Activated CD8-positive, alpha-beta memory T cell treated with anti-CD3 and anti-CD28 coated beads, Interleukin-2, amount 50 U/mL, for 4 hours (primary cell): Measurements from ENCODE around the gene TBC1D22A.
"Not testable (repeated sequence)": the region's sequence is repeated elsewhere in the genome, so short reads cannot be mapped to it uniquely, and the experiment has no call there.

Source experiments
- DNase-seq: peaks from one replicate; pipeline ENCODE4 v3.0.0-alpha.2; 2020

TBC1D22A gene

DNA sequence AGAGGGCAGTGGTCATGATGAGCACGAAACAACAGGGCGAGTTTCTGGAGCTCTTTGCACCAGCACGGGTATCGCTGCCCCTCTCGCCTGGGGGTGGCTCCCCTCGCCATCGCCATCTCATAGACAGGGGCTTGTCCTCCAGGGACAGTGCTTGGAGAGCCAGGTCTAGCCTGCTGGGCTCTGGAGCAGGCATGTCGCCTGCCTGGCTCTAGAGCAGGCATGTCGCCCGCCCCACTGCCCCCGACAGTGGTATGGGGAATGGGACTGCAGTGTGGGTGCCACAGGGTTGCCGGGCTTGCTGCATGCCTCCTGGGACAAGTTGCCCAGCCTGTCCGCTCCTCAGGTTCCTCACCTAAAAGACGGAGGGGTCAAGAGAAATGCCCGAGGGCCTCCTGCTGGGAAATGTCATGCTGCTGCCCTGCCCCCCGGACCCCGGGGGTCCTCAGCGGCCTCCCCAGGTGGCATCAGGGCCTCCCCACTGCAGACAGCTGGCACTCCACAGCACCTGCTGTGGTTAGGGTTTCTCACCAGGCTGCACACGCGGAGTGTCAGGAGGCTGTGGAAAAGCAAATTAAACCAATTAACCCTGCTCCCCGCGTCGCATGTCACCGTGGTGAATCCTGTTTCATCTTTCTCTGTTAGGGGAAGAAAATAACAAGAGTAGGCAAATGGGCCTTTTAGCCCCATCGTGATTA, 403.0 kb downstream of the TBC1D22A start:
- DNase-seq = no peak

DNA sequence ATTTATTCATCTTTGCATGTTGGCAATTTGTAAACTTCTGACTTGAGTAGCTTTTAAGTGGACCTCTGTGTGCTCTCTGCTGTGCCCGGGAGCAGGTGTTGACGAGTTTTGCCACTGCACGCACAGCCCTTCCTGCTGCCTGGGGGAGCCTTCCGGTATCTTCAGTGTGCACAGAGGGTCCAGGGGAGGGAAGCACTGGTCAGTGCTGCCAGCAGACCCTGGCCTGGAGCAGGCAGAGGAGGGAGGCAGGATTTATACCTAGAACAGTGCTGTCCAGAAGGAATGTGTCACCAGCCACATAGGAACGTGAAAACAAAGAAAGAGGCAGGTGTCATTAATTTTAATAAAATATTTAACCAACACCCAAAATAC, 403.6 kb downstream of the TBC1D22A start:
- no peak for DNase-seq

DNA sequence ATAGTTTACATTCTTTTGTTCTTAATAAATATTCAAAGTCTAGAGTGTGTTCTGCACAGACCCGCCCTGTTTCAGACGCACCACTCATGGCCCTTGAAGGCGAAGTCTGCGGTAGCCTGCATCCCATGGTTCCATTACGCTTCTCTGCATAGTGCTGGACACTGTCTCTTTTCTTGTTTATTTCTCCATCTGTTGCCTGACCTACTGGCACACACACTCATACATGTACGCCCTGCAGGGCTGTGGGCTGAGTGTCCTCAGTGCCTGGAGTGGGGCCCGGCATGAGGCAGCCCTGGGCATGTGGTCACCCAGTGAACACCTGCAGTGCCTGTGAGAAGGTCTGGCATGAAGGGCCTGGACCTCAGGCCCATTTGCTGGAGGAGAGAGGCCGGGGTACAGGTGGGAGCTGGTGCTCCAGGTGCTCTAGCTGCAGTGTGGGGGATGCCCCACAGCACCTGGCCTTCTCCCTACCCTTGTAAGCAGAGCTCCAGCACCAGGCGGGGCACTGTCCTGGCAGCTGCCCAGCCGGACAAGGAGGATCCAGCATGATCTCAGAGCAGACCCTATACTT, 404.1 kb downstream of the TBC1D22A start:
- DNase-seq = no peak

DNA sequence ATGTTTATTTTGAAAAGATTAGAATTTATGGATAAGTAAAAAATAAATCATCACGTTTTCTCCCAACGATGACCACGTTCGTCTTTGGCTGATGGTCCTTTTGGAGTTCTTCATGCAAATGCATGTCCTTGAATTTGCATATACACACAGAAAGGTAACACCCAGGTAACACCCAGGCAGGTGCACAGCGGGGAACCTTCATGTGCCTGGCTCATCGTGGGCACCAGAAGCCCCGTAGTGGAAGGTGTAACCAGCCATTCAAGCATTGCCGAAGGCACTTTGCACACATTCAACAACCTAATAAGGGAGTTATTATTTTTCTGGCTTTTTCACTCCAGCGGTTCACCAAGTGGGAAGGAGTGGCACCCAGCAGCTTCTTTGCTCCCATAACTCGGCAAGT, 404.6 kb downstream of the TBC1D22A start:
- DNase-seq = no peak

DNA sequence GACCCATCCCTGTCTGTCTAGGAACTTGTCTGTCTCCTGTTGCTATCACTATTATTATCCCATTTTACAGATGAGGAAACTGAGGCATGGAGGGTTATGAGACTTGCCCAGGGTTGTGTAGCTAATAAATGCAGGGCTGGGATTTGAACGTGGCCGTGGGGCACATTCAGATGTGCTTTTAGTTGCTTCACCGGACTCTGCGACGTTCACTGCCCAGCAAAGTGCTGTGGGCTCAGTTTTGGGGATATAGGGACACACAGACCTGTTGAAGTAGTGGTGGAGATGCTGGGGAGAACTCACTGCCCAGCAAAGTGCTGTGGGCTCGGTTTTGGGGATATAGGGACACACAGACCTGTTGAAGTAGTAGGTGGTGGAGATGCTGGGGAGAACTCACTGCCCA, 405.5 kb downstream of the TBC1D22A start:
- DNase-seq = not testable (repeated sequence)

DNA sequence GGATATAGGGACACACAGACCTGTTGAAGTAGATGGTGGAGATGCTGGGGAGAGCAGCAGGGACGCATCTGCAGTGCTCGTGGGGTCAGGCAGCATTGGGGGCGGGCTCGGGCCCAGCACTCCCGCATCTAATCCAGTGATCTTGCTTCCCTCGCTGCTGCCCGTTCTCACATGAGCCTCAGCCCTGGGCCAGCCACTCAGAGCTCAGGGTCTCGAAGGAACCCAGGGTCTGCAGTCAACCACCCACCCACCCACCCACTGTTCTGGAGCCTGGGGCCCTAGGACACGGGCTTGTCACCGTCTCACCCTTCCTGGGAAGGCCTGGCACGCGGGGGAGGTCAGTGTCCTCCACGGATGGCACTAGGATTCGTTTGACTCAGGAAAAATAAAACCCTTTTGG, 406.0 kb downstream of the TBC1D22A start:
- DNase-seq = peak; percentile 11

DNA sequence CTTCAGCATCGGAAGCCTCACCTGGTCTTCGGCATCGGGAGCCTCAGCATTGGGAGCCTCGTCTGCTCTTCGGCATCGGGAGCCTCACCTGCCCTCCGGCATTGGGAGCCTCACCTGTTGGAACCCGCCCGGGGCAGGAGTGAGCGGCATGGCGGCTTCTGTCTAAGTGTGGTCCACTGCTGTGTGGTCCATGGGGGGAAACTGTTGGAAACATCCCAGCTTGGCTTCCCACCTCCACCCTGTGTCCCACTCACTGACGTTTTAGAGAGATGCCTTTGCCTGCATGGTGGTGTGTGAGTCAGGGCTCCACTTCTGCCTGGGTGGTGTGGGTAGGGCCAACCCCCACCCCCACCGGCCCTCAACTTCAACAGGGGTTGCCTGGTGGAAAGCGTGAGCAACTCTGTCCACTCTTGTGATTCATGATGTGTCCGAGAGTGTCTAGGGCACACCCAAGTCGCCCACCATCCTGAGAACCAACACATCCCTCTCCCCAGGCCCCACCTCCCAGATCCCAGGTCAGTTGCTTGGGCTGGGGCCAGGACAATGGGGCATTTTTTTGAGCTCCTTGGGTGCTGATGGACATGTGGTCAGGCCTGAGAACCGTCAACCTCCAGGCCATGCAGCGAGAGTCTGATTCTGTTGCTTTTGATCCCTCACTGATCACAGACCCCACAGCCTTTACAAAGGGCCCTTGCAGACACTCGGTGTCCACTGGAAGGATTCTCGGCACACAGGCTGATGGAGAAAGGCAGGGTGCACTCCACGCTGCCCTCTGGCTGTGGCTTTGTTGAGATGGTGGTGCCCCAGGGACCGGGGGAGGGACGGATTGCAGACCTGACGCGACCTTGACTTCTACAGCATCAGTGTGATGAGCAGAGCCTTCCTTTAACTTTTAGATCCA, 406.7 kb downstream of the TBC1D22A start:
- peak; percentile 12 for DNase-seq

DNA sequence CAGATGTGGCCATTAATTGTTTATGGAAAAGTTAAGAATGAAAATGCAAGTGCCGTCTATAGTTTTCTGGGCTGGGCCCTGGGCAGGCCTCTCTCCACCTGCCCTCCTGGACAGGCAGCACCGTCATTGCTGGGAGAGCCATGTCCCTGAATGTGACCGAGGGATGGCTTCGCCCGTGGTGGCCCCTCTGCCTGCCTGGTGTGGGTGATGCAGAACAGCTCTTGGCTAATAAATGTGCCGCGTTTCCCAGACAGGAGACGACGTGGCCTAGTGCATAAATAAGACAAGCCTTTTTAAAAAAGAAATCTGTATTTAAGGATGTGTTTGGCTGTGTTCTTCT, 407.3 kb downstream of the TBC1D22A start:
- no peak for DNase-seq

DNA sequence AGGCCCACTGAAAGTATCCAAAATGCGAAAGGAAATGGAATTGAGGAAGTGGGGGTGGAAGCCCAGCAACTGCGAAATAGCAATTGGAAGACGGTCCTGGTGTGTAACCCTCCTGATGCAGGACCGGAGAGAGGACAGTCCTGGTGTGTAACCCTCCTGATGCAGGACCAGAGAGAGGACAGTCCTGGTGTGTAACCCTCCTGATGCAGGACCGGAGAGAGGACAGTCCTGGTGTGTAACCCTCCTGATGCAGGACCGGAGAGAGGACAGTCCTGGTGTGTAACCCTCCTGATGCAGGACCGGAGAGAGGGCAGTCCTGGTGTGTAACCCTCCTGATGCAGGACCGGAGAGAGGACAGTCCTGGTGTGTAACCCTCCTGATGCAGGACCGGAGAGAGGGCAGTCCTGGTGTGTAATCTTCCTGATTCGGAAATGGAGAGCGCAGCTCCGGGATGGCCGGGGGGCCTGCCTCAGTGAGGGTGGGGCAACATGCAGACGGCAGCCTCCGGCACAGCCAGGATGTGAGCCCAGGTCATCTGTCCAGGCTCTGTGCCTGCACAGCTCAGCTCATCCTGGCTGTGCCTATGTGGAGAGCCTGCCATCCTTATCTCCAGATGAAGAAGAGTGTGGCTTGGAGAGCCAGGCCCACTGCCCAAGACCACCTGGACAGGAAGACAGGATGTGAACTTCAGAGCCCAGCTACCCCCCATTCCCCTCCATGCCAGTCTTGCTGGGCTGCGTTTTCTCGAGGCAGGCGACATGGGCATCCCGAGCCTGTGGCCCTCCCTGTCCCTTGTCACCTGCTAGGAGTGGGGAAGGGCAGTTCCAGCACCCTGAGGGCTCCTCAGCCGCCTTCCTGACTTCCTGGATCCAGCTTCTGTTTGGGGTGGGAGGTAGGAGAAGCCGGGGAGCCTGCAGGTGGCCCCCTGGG, 408.3 kb downstream of the TBC1D22A start:
- DNase-seq = not testable (repeated sequence)

DNA sequence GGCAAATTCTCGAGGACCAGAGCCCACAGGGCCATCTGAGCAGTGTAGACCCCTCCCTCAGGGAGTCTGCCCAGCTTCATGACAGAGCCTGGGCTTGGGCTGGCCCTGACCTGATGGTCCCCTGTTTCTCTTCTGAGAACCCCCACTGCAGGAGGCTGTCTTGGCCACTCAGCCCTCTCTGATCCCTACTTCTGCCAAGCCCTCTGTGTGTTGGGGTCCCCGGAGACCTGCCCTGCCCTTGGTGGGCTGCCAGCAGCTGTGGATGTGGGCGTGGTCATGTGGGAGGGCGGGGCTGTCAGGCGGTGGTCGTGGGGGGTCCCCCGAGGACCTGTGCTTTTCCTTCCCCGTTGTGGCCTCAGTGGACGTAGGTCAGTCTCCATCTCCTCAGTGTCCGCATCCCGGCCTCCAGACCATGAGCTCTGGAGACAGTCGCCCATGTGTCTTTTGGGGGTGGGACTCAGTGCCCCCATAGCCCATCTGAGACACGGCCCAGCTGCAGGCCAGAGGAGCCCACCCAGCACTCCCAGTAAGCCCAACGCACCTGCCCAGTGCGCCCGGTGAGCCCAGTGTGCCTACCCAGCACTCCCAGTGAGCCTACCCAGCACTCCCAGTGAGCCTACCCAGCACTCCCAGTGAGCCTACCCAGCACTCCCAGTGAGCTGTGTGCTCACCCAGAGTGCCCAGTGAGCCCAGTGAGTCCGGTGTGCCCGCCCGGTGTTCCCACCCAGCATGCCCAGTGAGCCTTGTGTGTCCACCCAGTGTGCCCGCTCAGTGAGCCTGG, 409.2 kb downstream of the TBC1D22A start:
- DNase-seq = no peak

DNA sequence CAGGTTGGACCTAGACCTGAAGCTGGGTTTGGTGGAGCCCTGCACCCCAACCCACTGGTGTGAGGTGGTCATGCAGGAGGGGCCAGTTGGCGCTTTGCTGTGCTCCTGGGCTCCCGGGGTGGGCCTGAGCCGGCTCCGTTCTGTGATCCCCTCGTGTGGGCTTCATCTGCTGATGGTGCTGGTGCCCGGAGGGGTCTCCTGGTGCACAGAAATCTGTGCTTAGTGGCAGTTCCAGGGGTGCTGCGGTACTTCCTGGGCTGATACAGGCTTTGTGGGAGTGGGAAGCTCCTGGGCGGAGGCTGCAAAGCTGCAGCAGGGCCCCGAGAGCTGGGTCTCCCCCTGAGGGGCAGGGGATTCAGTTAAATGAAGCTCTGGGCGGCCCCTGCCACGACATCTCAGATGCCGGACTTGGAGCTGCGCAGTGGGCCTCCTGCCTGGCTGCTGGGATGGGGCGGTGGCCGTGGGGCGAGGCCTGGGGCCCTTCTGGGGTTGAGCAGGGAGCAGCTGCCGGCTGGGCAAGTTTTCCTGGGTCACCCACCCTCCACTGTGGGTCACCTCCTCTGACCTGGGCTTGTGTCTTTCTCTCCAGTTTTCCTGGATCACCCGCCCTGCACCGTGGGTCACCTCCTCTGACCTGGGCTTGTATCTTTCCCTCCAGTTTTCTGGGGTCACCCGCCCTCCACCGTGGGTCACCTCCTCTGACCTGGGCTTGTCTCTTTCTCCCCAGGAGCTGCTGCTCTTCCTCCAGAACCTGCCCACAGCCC, 410.5 kb downstream of the TBC1D22A start:
- no peak for DNase-seq

DNA sequence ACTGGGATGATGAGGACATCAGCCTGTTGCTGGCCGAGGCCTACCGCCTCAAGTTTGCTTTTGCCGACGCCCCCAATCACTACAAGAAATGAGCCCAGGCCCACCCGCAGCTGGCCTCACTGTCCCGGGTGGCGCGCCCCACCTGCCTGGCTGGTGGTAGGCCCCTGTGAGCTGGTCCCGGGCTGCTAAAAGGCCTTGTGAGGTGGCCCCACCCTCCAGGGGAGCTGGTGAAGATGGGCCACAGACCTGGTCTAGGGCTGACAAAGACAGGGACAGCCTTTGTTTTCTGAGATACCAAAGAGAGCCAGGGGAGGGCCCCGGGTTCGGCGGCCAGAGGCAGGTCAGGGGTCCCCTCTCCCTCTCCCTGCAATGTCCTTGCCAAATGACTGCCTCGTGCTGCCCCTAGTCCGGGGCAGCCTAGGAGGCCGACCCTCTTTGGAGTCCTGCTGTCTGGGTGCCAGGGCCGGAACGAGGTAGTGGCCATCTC, 411.1 kb downstream of the TBC1D22A start:
- DNase-seq = peak; percentile 11

DNA sequence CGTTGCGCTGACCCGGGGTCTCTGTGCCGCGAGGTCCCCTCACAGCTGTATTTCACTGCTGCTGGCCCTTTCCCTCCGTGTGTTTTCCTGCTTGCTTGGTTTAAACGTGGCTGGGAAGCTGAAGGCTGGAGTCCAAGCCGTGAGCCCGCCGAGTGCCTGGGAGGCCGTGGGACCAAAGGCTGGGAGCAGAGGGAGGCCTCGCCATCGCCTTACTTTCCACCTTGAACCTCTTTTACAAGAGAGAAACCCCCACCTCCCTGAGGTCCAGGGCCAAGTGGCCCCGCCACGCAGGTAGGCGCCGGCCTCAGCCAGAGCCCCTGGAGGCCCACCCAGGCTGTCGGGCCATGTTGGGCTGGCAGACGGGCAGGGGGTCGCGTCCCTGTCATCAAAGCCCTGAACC, 411.6 kb downstream of the TBC1D22A start:
- DNase-seq = peak; percentile 10

DNA sequence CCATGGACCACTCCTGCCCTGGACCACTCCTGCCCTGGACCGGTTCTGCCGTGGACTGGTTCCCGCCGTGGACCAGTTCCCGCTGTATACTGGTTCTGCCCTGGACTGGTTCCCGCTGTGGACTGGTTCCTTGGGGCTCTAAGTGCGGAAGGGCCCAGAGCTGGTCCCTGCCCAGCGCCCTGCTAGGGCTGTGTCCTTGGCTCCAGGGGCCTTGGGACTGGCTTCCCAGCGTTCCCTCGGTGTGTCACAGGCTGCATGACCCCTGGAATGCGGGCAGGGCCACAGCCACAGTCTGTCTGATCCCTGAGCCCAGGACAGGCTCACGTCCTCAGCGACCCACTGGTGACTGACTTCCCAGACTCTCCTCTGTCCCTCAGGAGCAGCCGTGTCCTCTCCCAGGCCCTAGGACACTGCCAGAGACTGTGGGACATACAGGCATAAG, 412.2 kb downstream of the TBC1D22A start:
- no peak for DNase-seq

DNA sequence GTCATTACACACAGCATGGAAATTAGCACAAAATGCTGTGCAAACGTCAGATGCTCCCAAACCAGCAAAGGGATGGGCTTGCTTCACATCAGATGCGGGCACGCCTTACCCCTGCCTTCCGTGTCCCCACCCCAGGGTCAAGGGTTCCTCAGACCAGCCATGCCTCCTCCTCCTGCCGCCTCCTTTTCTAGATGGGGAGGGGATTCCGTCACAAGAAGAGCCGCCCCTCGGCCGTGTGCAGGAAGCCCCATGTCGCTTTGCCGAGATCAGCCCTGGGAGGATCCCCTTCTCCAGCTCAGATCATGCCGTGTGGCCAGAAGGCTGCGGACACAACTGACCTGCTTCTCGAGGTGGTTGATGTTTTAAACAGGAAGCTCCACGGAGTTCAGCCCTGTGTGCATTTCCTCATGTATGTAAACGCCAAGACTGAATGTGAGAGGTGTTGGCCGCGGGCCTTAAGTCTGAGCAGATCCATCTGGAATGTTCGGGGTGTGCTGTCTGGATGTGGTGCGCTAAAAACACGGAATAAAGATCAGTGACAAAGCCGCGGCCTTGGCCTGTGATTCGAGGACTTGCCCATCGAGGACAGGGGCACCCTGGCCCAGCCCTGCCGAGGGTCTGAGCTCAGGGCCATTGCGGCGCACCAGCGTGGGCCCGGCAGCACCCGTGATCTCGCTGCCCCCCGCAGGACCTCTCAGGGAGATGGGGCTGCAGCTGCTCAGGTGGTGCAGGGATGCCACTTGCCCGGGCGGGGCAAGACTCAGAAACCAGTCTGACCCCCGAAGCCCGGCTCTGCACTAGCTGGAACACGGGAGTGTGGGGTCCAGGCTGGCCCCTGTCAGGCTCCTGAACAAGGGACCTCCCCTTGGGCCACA, 412.9 kb downstream of the TBC1D22A start:
- peak; percentile 12 for DNase-seq

DNA sequence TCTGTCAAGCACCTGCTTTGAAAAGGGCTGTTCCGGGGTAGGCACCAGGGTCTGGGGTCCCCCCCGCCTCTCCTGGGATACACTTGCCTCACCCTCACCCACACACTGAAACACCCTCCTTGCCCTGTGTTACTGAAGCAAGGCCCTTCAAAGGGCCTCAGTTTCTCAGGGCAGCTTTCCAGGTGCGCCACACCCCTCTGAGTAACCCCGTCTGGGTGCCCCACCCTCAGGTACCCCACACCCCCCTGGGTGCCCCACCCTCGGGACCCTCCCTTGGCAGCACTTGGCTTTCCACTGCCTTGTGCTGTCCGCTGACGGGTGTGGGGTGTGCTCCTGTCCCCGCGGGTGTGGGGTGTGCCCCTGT, 413.6 kb downstream of the TBC1D22A start:
- no peak for DNase-seq

DNA sequence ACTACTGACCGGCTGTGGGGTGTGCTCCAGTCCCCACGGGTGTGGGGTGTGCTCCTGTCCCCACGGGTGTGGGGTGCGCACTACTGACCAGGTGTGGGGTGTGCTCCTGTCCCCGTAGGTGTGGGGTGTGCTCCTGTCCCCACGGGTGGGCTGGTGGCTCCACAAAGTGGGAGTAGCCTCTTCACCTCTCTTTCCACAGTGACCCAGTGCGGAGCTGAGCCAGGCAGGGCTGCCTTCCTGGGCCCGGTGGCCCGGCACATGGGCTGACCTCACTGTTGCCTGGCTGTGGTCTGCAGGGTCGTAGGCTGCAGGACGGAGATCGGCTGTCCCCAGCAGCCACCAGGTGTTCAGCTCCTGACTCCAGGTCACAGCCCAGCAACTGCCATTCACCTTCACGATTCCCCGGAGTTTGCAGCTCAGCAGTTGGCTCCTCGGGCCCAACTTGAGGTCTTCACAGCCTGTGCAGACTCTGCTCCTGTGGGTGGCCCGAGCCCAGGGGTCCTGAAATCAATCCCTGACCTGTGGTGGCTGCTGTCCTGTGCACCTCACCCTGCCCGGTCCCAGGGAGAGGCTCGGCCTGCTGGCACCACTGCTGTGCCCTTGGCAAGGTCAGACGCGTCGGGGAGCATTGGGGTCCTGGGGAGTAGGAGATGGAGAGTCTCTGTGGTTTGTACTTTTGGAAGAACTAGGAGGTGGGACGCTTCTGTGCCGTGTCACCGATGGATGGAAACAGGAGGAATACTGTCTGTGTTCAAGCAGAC, 414.3 kb downstream of the TBC1D22A start:
- no peak for DNase-seq

DNA sequence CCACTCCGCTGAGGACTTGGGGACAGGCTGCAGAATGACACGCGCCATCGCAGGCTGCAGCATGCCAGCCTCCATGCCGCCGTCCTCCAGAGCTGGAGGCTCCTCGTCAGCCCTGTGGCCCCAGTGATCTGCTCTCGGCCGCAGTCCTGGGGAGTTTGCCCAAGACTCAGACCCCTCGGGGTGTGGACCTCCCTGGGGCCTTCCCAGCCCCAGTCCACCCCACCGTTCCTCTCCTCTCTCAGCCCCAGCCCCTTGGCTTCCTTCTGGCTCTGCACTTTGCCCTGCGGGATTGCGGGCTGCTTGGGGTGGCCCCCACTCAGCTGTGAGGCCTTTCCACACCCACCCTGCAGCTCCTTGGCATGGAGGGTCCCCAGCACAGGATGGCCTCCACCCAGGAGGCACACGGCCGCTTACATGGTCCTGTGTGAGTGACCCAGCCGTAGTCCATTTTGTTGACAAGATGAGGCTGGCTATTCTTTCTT, 414.9 kb downstream of the TBC1D22A start:
- DNase-seq = no peak

DNA sequence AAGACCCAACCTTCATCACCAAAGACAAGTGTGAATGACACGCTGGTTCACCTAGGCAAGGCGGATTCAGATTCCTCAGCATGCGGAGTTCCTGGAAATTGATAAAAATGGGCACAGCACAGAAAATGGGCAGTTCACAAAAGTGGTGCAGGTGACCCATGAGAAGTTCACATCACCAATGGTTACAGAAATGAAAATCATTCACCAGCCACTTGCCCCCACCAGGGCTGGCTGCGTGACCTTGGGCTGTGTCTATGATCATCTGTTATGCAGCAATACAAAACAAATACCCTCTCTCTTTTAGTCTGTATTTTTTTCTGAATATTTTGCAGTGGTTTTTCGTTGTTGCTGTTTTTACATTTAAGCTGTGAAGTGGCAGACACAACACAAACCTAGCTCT, 415.9 kb downstream of the TBC1D22A start:
- DNase-seq = no peak
